Kidney (tissue), 14 donors: ENCODE results near the gene FEM1B. TPM values are rescaled to one million over a fixed set of nuclear protein-coding genes. Genes with fewer than 3 reads are reported as not detected.

Source experiments
- DNase-seq, 5 donors: peaks; one replicate each; pipeline ENCODE4 v3.0.0-alpha.2; 2013 to 2020
- FAIRE-seq: peaks from 2 replicates; lab custom pipeline; 2012; peaks lifted over from hg19 to GRCh38; lab: Jason Lieb, UNC
- H3K27ac ChIP-seq, 2 donors: one replicate each; pipeline ENCODE4 v1.7.0; 2013; ENCODE audit warnings: low read depth in 2 of 2, low read length in 2 of 2, inconsistent platforms in 1 of 2
- H3K27me3 ChIP-seq: one replicate; pipeline ENCODE4 v1.7.1; 2013; ENCODE audit warnings: low read length, inconsistent platforms; ENCODE audit not compliant: control insufficient read depth, insufficient read depth
- H3K36me3 ChIP-seq, 3 donors: one replicate each; pipeline versions ENCODE4 v1.7.0 to v1.7.1; 2013; ENCODE audit warnings: low read length in 3 of 3, control low read depth in 1 of 3, inconsistent platforms in 1 of 3; ENCODE audit not compliant: insufficient read depth in 3 of 3, control insufficient read depth in 2 of 3
- H3K4me1 ChIP-seq, 3 donors: one replicate each; pipeline versions ENCODE4 v1.7.0 to v1.7.1; 2013; ENCODE audit warnings: low read length in 3 of 3, inconsistent platforms in 1 of 3, low read depth in 1 of 3; ENCODE audit not compliant: control insufficient read depth in 2 of 3, insufficient read depth in 2 of 3
- H3K4me3 ChIP-seq, 3 donors: one replicate each; pipeline versions ENCODE4 v1.7.0 to v1.8.1; 2013; ENCODE audit warnings: low read length in 3 of 3, control low read depth in 1 of 3, inconsistent platforms in 1 of 3
- H3K9ac ChIP-seq, 3 donors: one replicate each; pipeline versions ENCODE4 v1.7.0 to v1.7.1; 2013; ENCODE audit warnings: low read length in 3 of 3, control low read depth in 1 of 3, inconsistent platforms in 1 of 3
- H3K9me3 ChIP-seq, 3 donors: one replicate each; pipeline versions ENCODE4 v1.7.0 to v1.7.1; 2013; ENCODE audit warnings: low read length in 3 of 3, control low read depth in 1 of 3, inconsistent platforms in 1 of 3; ENCODE audit not compliant: control insufficient read depth in 2 of 3, insufficient read depth in 1 of 3
- CTCF ChIP-seq: IDR thresholded peaks from 3 replicates; pipeline ENCODE4 v1.5.1; 2012; ENCODE audit warnings: mild to moderate bottlenecking, moderate library complexity, borderline replicate concordance; ENCODE audit not compliant: insufficient read depth; ENCODE audit errors: extremely low read depth
- intact Hi-C: fragments of 100-400 bp; cut with DNase I; formaldehyde crosslinking; loops from one replicate; pipeline ENCODE4 v1.11.1; 2022
- polyA plus RNA-seq: library from polyadenylated mRNA; stranded (reverse); fragments of 350-450 nt; fragmentation: Illumina TruSeq; extraction: RNeasy Lipid Tissue Mini Kit (QIAGEN cat#74804); gene quantifications from one replicate; pipeline ENCODE4 v1.2.3, GENCODE V29; 2014; ENCODE audit warnings: low read depth, low replicate concordance; ENCODE audit not compliant: insufficient read depth
- total RNA-seq: library from RNA; stranded (reverse); fragmentation: NEBNext Ultra II Directional; extraction: Animal tissue kit (Norgen Biotek cat#: 25700); gene quantifications from one replicate; pipeline ENCODE4 v1.2.1, GENCODE V29; 2021
- donor health status: control.
- donor health status: control.
- donor health status: control.
- donor health status: control.
- donor health status: control.
- donor health status: DM: yes; HTN: yes; CAD: no.
- donor health status: Normal renal cell carcinoma (clear cell type).

FEM1B gene
- total and polyA plus RNA-seq, 2 donors from 2014 or later = 9.8 to 47.6 TPM

- Histone ChIP-seq H3K36me3 (peaks cover 0 to 4% (median 0%) of the 10 kb centered on the region in 3 donors), H3K9ac (no peak overlapping the region), H3K27me3 (no peaks in the 10 kb centered on the region), H3K9me3 (no peaks in the 10 kb centered on the region), H3K4me1 (peaks cover 0 to 2% (median 0%) of the 10 kb centered on the region in 3 donors), H3K27ac (no peak overlapping the region), H3K4me3 (no peak overlapping the region)
- intact Hi-C loops = loop anchor here (10.0 kb wide), 1 partner anchor 366 kb away; no protein-coding TSS in a partner anchor
- no peak for TF ChIP-seq CTCF
- FAIRE-seq = no peak
- DNase-seq = peak in 1 of 5 donors; percentile 1
Measured at GRCh38 chr15:68309024-68309423, 31.5 kb downstream of the FEM1B start.

- no peak for TF ChIP-seq CTCF
- DNase-seq (peak in 3 of 5 donors; percentile 38 to 52 (median 39)), FAIRE-seq (no peak)
- Histone ChIP-seq H3K27ac (no peak overlapping the region), H3K9ac (no peak overlapping the region), H3K4me3 (no peak overlapping the region), H3K4me1 (peaks cover 0 to 2% (median 0%) of the 10 kb centered on the region in 3 donors), H3K9me3 (no peaks in the 10 kb centered on the region), H3K36me3 (peaks cover 0 to 1% (median 0%) of the 10 kb centered on the region in 3 donors), H3K27me3 (no peaks in the 10 kb centered on the region)
- intact Hi-C loops = no loop called here
Measured at GRCh38 chr15:68310178-68310803, 32.7 kb downstream of the FEM1B start.

- Histone ChIP-seq H3K4me1 (peaks cover 0 to 2% (median 0%) of the 10 kb centered on the region in 3 donors), H3K36me3 (no peaks in the 10 kb centered on the region), H3K27ac (no peak overlapping the region), H3K9ac (no peak overlapping the region), H3K27me3 (no peaks in the 10 kb centered on the region), H3K4me3 (no peak overlapping the region), H3K9me3 (no peaks in the 10 kb centered on the region)
- no peak for TF ChIP-seq CTCF
- DNase-seq = peak in 1 of 5 donors; percentile 8
- no peak for FAIRE-seq
- intact Hi-C loops = no loop called here
Measured at GRCh38 chr15:68310804-68311463, 33.4 kb downstream of the FEM1B start.
